ENCODE results near the gene POU1F1. TPM values are rescaled to one million over a fixed set of nuclear protein-coding genes. Genes with fewer than 3 reads are reported as not detected.

The POU1F1 gene
- total and polyA plus RNA-seq, 9 donors, result not detected

DNA sequence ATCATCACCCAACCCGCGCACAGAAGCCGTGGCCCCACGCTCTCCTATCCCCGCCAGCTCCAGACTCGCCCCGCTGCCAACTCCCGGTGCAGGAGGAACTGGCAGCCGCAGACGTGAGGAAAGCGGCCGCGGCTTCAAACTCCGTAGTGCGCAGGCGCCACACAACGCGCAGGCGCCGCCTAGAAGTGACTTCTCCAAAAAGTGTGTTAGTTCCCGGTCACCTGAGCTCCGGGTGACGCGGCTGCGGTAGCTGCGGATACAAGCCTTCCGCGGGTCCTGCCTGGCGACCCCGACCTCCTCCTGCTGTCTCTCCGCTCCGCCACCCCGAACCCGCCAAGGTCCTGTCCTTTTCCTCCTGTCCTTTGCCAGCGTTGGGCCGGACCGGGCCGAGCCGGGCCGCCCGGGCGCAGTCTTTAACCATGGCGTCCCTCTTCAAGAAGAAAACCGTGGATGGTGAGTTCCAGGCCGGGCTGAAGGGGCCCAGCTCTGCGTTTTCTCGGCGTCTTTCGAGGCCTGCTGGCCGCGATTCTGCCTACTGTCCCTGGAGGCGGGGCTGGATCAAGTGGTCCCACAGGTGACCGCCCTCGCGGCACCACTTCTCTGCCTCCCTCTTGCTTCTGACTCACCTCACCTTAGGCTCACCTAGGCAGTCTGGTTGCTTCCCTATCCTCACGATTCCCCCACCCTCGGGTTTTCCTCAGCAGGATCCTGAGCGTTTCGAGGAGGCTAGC, 49.1 kb downstream of the POU1F1 start, which contains the start of gene CHMP2B:
Gene CHMP2B (plus strand): TSS at position 206 of the 731 bp plus-strand sequence. CDS start 214 bp downstream, at position 420.
- peak; percentile 98 for DNase-seq
- H3K27me3 ChIP-seq (ENCODE audit: control insufficient read depth, insufficient read depth, low read length), result peaks cover 2% of the 10 kb centered on the region
- H3K9me3 ChIP-seq (replicated peaks; ENCODE audit: control insufficient read depth, low read depth, low read length), result no peaks in the 10 kb centered on the region
- no peaks in the 10 kb centered on the region for H3K36me3 ChIP-seq (ENCODE audit: control insufficient read depth, insufficient read depth, low read length)
- peak within 1 kb of the TSS; percentile 97 for H3K4me3 ChIP-seq (ENCODE audit: low read length)
- peak within 1 kb of the TSS; percentile 94 for H3K27ac ChIP-seq (ENCODE audit: low read length)
- WGBS (ENCODE audit: insufficient coverage), result under 1% methylated on average over 58 of the region's 59 CpGs
- peaks cover 3% of the 10 kb centered on the region for H3K4me1 ChIP-seq (ENCODE audit: control insufficient read depth, insufficient read depth, low read length)

DNA sequence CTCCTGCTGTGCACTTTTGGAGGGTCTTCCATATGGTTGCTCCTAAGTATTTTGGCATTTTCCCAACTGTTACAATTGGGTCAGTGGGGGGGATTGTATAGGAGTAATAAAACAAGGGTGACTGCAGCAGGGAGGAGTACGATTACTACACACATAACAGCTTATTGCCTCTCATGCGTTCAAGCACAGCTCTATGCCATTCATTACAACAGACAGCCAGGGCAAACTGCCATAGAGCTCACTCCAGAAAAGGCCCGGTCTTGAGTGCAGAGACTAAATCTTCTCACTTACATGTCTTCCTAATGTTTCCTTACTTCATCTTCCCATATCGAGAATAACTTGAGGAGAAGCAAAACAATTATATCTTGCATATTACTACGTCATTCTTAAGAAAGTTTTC, 50.7 kb downstream of the POU1F1 start:
- peaks cover 3% of the 10 kb centered on the region for H3K4me1 ChIP-seq (ENCODE audit: control insufficient read depth, insufficient read depth, low read length)
- no peaks in the 10 kb centered on the region for H3K9me3 ChIP-seq (replicated peaks; ENCODE audit: control insufficient read depth, low read depth, low read length)
- 61% methylated on average over 2 of the region's 5 CpGs for WGBS (ENCODE audit: insufficient coverage)
- no peak overlapping the region for H3K4me3 ChIP-seq (ENCODE audit: low read length)
- H3K36me3 ChIP-seq (ENCODE audit: control insufficient read depth, insufficient read depth, low read length), result no peaks in the 10 kb centered on the region
- peak; percentile 11 for DNase-seq
- no peak overlapping the region for H3K27ac ChIP-seq (ENCODE audit: low read length)
- peaks cover 2% of the 10 kb centered on the region for H3K27me3 ChIP-seq (ENCODE audit: control insufficient read depth, insufficient read depth, low read length)

- peaks cover 5% of the 10 kb centered on the region for H3K27me3 ChIP-seq (ENCODE audit: control insufficient read depth, insufficient read depth, low read length)
- H3K4me3 ChIP-seq (ENCODE audit: low read length), result no peak overlapping the region
- no peak for DNase-seq
- H3K36me3 ChIP-seq (ENCODE audit: control insufficient read depth, insufficient read depth, low read length), result no peaks in the 10 kb centered on the region
- H3K9me3 ChIP-seq (replicated peaks; ENCODE audit: control insufficient read depth, low read depth, low read length), result no peaks in the 10 kb centered on the region
- H3K27ac ChIP-seq (ENCODE audit: low read length), result no peak overlapping the region
- H3K4me1 ChIP-seq (ENCODE audit: control insufficient read depth, insufficient read depth, low read length), result no peaks in the 10 kb centered on the region
- WGBS (ENCODE audit: insufficient coverage), result 88% methylated on average over 1 of the region's 2 CpGs
Observed at GRCh38 chr3:87219611-87220010, 56.8 kb downstream of the POU1F1 start.

- Histone ChIP-seq H3K27me3 (ENCODE audit: control insufficient read depth, insufficient read depth, low read length) (peaks cover 5% of the 10 kb centered on the region), H3K4me1 (ENCODE audit: control insufficient read depth, insufficient read depth, low read length) (no peaks in the 10 kb centered on the region), H3K9me3 (replicated peaks; ENCODE audit: control insufficient read depth, low read depth, low read length) (no peaks in the 10 kb centered on the region), H3K27ac (ENCODE audit: low read length) (no peak overlapping the region), H3K36me3 (ENCODE audit: control insufficient read depth, insufficient read depth, low read length) (no peaks in the 10 kb centered on the region), H3K4me3 (ENCODE audit: low read length) (no peak overlapping the region)
- DNase-seq, result no peak
- no CpG with 5 or more reads among the region's 1 CpG for WGBS (ENCODE audit: insufficient coverage)
Observed at GRCh38 chr3:87218560-87218959, 57.8 kb downstream of the POU1F1 start.

Other genes with a start within 250 kb of the POU1F1 start
- 16.0 TPM for gene CHMP2B, start 49.3 kb downstream of the POU1F1 start, total RNA-seq
- gene CHMP2B, start 49.3 kb downstream of the POU1F1 start, polyA plus RNA-seq (ENCODE audit: insufficient read depth in 1 of 8, insufficient read length in 8 of 8, low replicate concordance in 1 of 8), result 10 to 100 TPM; 22.1 to 32.4 (median 25.5) TPM

Data from muscle of leg (tissue), 11 donors.